OCI-LY3 (cell line): ENCODE results near the gene STX18.
A peak's percentile ranks its signal among the peaks of the same experiment; 100 is the strongest.

Source experiments
- H2AFZ ChIP-seq: fragments of 200-600, 300-600 bp; shearing (Covaris generic); 2 replicates; pipeline ENCODE4 v1.6.0; 2014; ENCODE audit warnings: antibody characterized with exemption, low read depth, low read length
- H3K27ac ChIP-seq: fragments of 200-600, 300-600 bp; sonication (generic); 2 replicates; pipeline ENCODE4 v1.5.1; 2014; ENCODE audit warnings: mild to moderate bottlenecking, low read length, moderate library complexity, mixed read lengths
- H3K27me3 ChIP-seq: fragments of 200-600, 300-600 bp; sonication (generic); 2 replicates; pipeline ENCODE4 v1.6.1; 2014; ENCODE audit warnings: low read depth, low read length, mixed read lengths
- H3K36me3 ChIP-seq: fragments of 200-600, 300-600 bp; sonication (generic); replicated peaks from 2 replicates; pipeline ENCODE3; 2014; ENCODE audit warnings: low read depth, low read length, mixed read lengths
- H3K4me1 ChIP-seq: fragments of 300-600, 200-600 bp; sonication (generic); 2 replicates; pipeline ENCODE4 v1.6.1; 2014; ENCODE audit warnings: low read length, mixed read lengths
- H3K4me2 ChIP-seq: fragments of 200-600, 300-600 bp; sonication (generic); 2 replicates; pipeline ENCODE4 v1.6.1; 2014; ENCODE audit warnings: low read length, mixed read lengths
- H3K4me3 ChIP-seq: fragments of 300-600, 200-600 bp; sonication (generic); 2 replicates; pipeline ENCODE4 v1.5.1; 2014; ENCODE audit warnings: antibody characterized with exemption, mild to moderate bottlenecking, low read length, moderate library complexity
- H3K79me2 ChIP-seq: fragments of 300-600, 200-600 bp; shearing (Covaris generic); 2 replicates; pipeline ENCODE4 v1.6.1; 2014; ENCODE audit warnings: mild to moderate bottlenecking, low read length, mixed read lengths
- H3K9ac ChIP-seq: fragments of 300-600, 200-600 bp; shearing (Covaris generic); 2 replicates; pipeline ENCODE4 v1.6.0; 2014; ENCODE audit warnings: mild to moderate bottlenecking, low read length, moderate library complexity
- H3K9me3 ChIP-seq: fragments of 200-600, 300-600 bp; shearing (Covaris generic); 2 replicates; pipeline ENCODE4 v1.6.1; 2014; ENCODE audit warnings: low read length, mixed read lengths; ENCODE audit not compliant: insufficient read depth
- H4K20me1 ChIP-seq: fragments of 200-600, 300-600 bp; sonication (generic); 2 replicates; pipeline ENCODE4 v1.6.1; 2016; ENCODE audit warnings: low read length, mixed read lengths; ENCODE audit not compliant: insufficient read depth
- EZH2phosphoT487 ChIP-seq: fragments of 200-600 bp; shearing (Covaris generic); IDR thresholded peaks from 2 replicates; pipeline ENCODE4 v1.6.1; 2018; ENCODE audit warnings: antibody characterized with exemption, mixed run types, low read depth
- TF ChIP-seq, protein P1 (sequence below): fragments of 200-600, 300-600 bp; sonication (generic); IDR thresholded peaks from 2 replicates; pipeline ENCODE4 v1.5.1; 2014; ENCODE audit warnings: antibody characterized with exemption, low read length, low read depth

The STX18 gene

DNA sequence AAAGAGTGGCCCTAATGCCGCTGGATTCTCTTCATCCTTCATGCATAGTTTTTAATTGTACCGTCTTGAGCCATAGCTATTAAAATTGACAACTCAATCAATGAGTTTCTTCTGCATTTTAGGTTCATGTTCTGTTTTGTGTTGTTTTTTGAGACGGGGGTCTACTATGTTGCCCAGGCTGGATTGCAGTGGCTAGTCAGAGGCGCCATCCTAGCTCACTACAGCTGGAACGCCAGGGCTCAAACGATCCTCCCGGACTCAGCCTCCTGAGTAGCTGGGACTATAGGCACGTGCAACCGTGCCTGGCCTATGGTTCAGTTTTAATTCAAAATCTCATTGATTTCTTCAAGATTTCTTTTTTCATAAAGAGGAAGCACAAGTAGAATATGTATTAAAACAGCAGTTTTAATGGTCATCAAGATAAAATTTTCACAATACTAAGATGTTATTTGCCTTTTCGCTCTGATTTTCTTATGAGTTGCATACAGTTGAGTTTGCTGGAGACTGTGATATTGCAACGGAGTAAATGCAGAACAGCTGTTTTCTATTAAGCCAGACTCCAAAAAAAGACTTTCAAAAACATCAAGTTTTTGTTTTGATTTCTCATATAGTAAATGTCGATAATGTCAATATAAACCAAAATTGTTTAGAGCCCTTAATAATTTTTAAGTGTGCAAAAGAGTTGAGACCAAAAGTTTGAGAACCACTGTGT lies 1.1 kb upstream of the STX18 start:
- Histone ChIP-seq H3K9ac (peak overlapping the region; percentile 66), H3K27ac (no peak overlapping the region), H3K79me2 (peaks cover 48% of the 10 kb centered on the region), H3K4me1 (peaks cover 26% of the 10 kb centered on the region), H3K4me3 (peak overlapping the region; percentile 79), H2AFZ (no peak overlapping the region; the same call in 1 of the 2 replicates), H3K4me2 (peak overlapping the region; percentile 87), H3K36me3 (peaks cover 6% of the 10 kb centered on the region), H3K9me3 (no peaks in the 10 kb centered on the region), H4K20me1 (peaks cover 30% of the 10 kb centered on the region), H3K27me3 (no peaks in the 10 kb centered on the region)
- TF ChIP-seq, protein P1, sequence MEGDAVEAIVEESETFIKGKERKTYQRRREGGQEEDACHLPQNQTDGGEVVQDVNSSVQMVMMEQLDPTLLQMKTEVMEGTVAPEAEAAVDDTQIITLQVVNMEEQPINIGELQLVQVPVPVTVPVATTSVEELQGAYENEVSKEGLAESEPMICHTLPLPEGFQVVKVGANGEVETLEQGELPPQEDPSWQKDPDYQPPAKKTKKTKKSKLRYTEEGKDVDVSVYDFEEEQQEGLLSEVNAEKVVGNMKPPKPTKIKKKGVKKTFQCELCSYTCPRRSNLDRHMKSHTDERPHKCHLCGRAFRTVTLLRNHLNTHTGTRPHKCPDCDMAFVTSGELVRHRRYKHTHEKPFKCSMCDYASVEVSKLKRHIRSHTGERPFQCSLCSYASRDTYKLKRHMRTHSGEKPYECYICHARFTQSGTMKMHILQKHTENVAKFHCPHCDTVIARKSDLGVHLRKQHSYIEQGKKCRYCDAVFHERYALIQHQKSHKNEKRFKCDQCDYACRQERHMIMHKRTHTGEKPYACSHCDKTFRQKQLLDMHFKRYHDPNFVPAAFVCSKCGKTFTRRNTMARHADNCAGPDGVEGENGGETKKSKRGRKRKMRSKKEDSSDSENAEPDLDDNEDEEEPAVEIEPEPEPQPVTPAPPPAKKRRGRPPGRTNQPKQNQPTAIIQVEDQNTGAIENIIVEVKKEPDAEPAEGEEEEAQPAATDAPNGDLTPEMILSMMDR, result no peak
- no peak for TF ChIP-seq EZH2phosphoT487

DNA sequence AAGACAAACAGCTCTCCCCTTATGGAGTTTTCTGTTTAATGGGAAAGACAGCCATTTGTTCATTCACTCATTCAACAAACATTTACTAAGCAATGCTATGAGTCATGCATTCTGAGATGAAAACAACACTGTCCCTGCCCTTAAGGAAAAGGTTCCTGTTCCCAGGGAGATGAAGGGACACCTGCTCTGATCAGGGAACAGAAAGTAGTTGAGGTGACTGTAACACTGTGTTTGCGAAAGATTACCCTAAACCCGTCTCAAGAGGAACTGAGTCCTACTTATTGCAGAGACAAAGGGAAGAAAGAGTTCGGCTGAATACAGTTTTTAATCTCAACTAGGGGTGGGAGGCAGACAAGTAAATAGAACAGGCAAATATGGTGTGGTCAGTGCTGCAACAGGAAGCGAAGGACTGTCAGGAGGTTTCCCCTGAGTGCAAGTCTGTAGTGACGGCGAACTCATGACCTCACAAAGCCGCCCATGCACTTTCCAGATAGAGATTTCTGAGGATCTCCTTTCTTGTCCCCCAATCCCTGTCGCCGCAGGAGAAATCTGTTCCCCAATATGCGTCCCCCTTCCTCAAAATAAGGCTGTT lies 712 bp downstream of the STX18 start:
- TF ChIP-seq, protein P1, result no peak
- TF ChIP-seq EZH2phosphoT487, result no peak
- Histone ChIP-seq H3K27ac (peak overlapping the region; percentile 83), H3K79me2 (peaks cover 66% of the 10 kb centered on the region)

DNA sequence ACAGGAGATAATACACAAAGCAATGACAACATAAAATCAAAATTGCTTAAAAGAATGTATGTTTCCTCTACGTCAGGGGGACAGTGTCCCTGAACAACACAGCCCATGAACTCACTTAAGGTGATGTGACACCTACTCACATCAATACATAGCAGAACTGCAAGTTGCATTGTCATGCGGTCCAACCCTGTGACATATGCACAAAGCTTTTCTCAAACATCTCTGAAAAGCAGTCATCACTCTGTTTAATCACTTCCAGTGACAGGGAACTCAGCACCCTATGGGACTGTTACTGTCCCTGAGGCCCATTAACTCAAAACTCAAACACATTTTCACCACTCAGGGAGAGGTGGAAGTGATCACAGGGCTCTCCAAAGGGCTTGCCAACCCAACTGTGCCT lies 2.4 kb downstream of the STX18 start:
- no peaks in the 10 kb centered on the region for H3K9me3 ChIP-seq
- no peak overlapping the region for H2AFZ ChIP-seq
- H3K27ac ChIP-seq, result no peak overlapping the region
- H3K4me2 ChIP-seq, result peak overlapping the region; percentile 87
- H4K20me1 ChIP-seq, result peaks cover 63% of the 10 kb centered on the region
- H3K4me3 ChIP-seq, result peak overlapping the region; percentile 79; the same call in 1 of the 2 replicates
- TF ChIP-seq EZH2phosphoT487, result no peak
- TF ChIP-seq, protein P1, result no peak
- no peaks in the 10 kb centered on the region for H3K36me3 ChIP-seq
- peaks cover 26% of the 10 kb centered on the region for H3K4me1 ChIP-seq
- H3K79me2 ChIP-seq, result peaks cover 83% of the 10 kb centered on the region
- no peaks in the 10 kb centered on the region for H3K27me3 ChIP-seq
- H3K9ac ChIP-seq, result no peak overlapping the region

More for the DNA sequence above, 712 bp downstream of the STX18 start:
- peaks cover 26% of the 10 kb centered on the region for H3K4me1 ChIP-seq
- peak overlapping the region; percentile 87 for H3K4me2 ChIP-seq
- peak overlapping the region; percentile 90 for H3K9ac ChIP-seq
- no peak overlapping the region; the same call in 1 of the 2 replicates for H2AFZ ChIP-seq
- H3K27me3 ChIP-seq, result no peaks in the 10 kb centered on the region
- peaks cover 47% of the 10 kb centered on the region for H4K20me1 ChIP-seq
- no peaks in the 10 kb centered on the region for H3K36me3 ChIP-seq
- H3K9me3 ChIP-seq, result no peaks in the 10 kb centered on the region
- peak overlapping the region; percentile 79 for H3K4me3 ChIP-seq

DNA sequence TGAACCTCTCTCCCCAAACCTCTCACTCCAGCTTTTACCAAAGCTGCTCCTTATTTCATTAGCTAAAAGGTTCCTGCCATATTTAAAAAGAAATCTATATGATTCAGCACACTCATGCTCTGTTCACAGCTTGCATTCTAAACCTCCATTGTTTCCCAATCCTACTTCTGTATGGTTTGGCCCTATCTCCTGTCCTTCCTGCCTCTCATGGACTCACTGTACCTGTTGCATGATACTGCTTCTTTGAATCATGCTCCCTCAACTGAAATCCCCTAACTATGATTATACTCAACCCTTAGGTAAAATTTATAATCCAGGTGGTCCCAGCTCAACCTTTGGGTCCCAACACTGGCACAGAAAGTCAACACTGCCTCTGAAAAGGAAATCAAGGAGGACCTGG lies 6.3 kb downstream of the STX18 start:
- Histone ChIP-seq H2AFZ (no peak overlapping the region), H3K9me3 (no peaks in the 10 kb centered on the region), H4K20me1 (peaks cover 89% of the 10 kb centered on the region), H3K36me3 (no peaks in the 10 kb centered on the region), H3K27ac (no peak overlapping the region), H3K4me2 (no peak overlapping the region), H3K79me2 (peaks cover 100% of the 10 kb centered on the region), H3K4me1 (peaks cover 46% of the 10 kb centered on the region), H3K4me3 (no peak overlapping the region), H3K27me3 (no peaks in the 10 kb centered on the region), H3K9ac (no peak overlapping the region)
- TF ChIP-seq, protein P1, result no peak
- TF ChIP-seq EZH2phosphoT487, result no peak
